ENCODE measurements around the gene CRKL.
"Not testable (repeated sequence)": the region's sequence is repeated elsewhere in the genome, so short reads cannot be mapped to it uniquely, and the experiment has no call there.

CRKL gene

DNA sequence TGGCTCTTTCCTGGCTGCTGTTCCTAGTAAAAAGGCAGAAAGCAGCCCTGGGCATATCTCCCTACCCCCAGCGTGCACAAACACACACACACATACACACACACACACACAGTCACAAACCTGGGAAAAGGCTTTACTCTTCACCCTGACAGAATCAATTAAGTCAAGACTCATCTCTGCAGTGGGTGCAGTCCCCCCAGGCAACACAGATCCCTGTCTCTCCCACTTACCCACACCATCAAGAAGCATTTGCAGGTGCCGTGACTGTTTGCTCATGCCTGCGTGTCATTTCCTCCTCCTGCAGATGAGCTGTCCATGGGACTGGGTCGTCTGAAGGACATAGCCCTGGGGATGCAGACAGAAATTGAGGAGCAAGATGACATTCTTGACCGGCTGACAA, 29.8 kb upstream of the CRKL start:
- DNase-seq (ENCODE audit: low read depth) = no peak
- TF ChIP-seq CTCF (conservative IDR thresholded peaks at IDR 0.05; ENCODE audit: low read depth, low read length) = no peak
- H3K4me3 ChIP-seq (ENCODE audit: low read depth, low read length) = no peak overlapping the region

GRCh38 chr22:20889025-20889704, 28.0 kb upstream of the CRKL start:
- DNase-seq (ENCODE audit: low read depth) = no peak
- no peak overlapping the region for H3K4me3 ChIP-seq (ENCODE audit: low read depth, low read length)
- no peak for TF ChIP-seq CTCF (conservative IDR thresholded peaks at IDR 0.05; ENCODE audit: low read depth, low read length)

- TF ChIP-seq CTCF (conservative IDR thresholded peaks at IDR 0.05; ENCODE audit: low read depth, low read length) = no peak
- no peak overlapping the region for H3K4me3 ChIP-seq (ENCODE audit: low read depth, low read length)
- DNase-seq (ENCODE audit: low read depth) = no peak
These were observed 27.2 kb upstream of the CRKL start for GRCh38 chr22:20889904-20890540.

GRCh38 chr22:20890975-20891374, 26.2 kb upstream of the CRKL start:
- no peak for TF ChIP-seq CTCF (conservative IDR thresholded peaks at IDR 0.05; ENCODE audit: low read depth, low read length)
- no peak overlapping the region for H3K4me3 ChIP-seq (ENCODE audit: low read depth, low read length)
- DNase-seq (ENCODE audit: low read depth) = no peak

DNA sequence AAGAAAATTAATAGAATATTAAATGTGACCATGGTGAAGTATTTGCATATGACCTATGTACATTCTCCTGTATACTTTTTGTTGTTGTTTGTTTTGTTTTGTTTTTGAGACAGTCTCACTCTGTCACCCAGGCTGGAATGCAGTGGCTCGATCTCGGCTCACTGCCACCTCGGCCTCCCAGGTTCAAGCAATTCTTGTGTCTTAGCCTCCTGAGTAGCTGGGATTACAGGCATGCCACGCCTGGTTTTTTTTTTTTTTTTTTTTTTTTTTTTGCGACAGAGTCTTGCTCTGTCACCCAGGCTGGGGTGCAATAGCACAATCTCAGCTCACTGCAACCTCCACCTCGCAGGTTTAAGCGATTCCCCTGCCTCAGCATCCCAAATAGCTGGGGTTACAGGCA, 19.5 kb upstream of the CRKL start:
- not testable (repeated sequence) for H3K4me3 ChIP-seq (ENCODE audit: low read depth, low read length); DNase-seq (ENCODE audit: low read depth)

GRCh38 chr22:20899827-20900423, 17.3 kb upstream of the CRKL start:
- DNase-seq (ENCODE audit: low read depth) = no peak
- TF ChIP-seq CTCF (conservative IDR thresholded peaks at IDR 0.05; ENCODE audit: low read depth, low read length) = no peak
- H3K4me3 ChIP-seq (ENCODE audit: low read depth, low read length) = no peak overlapping the region

DNA sequence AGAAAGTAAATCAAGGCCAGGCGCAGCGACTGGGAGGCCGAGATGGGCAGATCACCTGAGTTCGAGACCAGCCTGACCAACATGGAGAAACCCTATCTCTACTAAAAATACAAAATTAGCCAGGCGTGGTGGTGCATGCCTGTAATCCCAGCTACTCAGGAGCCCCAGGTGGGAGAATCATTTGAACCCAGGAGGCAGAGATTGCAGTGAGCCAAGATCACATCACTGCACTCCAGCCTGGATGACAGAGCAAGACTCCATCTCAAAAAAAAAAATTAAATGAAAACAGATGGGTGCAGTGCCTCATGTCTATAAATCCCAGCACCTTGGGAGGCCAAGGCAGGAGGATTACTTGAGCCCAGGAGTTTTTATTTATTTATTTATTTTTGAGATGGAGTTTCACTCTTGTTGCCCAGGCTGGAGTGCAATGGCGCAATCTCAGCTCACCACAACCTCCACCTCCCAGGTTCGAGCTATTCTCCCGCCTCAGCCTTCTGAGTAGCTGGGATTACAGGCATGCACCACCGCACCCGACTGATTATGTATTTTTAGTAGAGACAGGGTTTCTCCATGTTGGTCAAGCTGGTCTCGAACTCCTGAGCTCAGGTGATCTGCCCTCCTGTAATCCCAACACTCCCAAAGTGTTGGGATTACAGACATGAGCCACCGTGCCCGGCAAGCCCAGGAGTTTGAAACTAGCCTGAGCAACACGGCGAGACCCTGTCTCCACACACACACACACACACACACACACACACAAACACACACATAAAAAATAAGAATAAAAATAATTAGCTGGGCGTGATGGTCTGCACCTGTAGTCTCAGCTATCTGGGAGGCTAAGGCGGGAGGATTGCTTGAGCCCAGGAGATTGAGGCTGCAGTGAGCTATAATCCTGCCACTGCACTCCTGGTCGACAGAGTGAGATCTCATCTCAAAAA, 15.8 kb upstream of the CRKL start:
- DNase-seq (ENCODE audit: low read depth) = not testable (repeated sequence)

More for the DNA sequence above, 15.8 kb upstream of the CRKL start:
- not testable (repeated sequence) for H3K4me3 ChIP-seq (ENCODE audit: low read depth, low read length)

Data from choroid plexus epithelial cell (primary cell).